Measurements from ENCODE around the gene IL1RAPL1. TPM values are rescaled to one million over a fixed set of nuclear protein-coding genes. Genes with fewer than 3 reads are reported as not detected.

IL1RAPL1 gene
- total and polyA plus RNA-seq, 9 of the 15 experiments (the other 6 are each of a cell fraction or from before 2014, with no cell fraction given), result 0.04 to 0.07 (median 0.04) TPM; not detected in 6

DNA sequence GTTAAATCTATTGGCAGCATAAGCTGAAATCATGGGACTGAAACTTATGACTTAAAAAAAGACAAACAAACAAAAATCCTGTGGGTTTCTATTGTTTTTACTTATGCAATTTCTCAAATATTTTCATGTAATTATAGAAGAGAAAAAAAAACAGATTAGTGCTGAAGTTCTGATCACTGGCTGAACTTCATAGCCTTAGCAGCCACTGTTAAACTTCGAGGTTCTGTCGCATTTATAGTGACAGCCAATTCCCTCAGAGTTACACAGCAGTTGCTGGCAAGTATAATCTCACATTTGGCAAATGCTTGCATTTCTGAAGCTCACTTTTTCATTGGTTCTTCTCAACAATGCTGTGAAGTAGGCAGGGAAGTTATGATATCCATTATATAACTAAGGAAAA, 879.2 kb downstream of the IL1RAPL1 start:
- no peak for ATAC-seq
- Histone ChIP-seq H2AFZ (ENCODE audit: low read depth, low read length) (no peak overlapping the region), H3K9ac (ENCODE audit: insufficient read depth in 1 of 2, low read depth in 2 of 2, low read length in 2 of 2) (no peak overlapping the region), H3K9me1 (ENCODE audit: control insufficient read depth, insufficient read depth, low read length) (no peaks in the 10 kb centered on the region), H3K36me3 (ENCODE audit: control insufficient read depth, insufficient read depth, low read length) (no peaks in the 10 kb centered on the region), H4K20me1 (replicated peaks; ENCODE audit: control insufficient read depth, insufficient read depth, low read length) (no peaks in the 10 kb centered on the region), H3K27ac (ENCODE audit: extremely low read depth, low read depth, low read length) (no peak overlapping the region), H3K79me2 (ENCODE audit: control insufficient read depth, insufficient read depth, low read length) (no peaks in the 10 kb centered on the region), H3K4me3 (no peak overlapping the region), H3K4me2 (ENCODE audit: insufficient read depth, low read length) (no peak overlapping the region), H3K4me1 (replicated peaks in 1 of 2; ENCODE audit: control insufficient read depth in 2 of 2, insufficient read depth in 2 of 2, low read length in 2 of 2) (no peaks in the 10 kb centered on the region), H3K9me3 (replicated peaks; ENCODE audit: control insufficient read depth, insufficient read depth, low read depth, low read length) (no peaks in the 10 kb centered on the region), H3K27me3 (ENCODE audit: control insufficient read depth in 2 of 2, insufficient read depth in 2 of 2, low read length in 2 of 2) (no peaks in the 10 kb centered on the region)
- TF ChIP-seq NCOA1 (IDR thresholded peaks at IDR 0.05; ENCODE audit: low read depth) (no peak), SIRT6 (IDR thresholded peaks at IDR 0.05; ENCODE audit: low read depth, low read length) (no peak), TFAM (CRISPR knock-in tag; conservative IDR thresholded peaks at IDR 0.05) (no peak), SRF (CRISPR knock-in tag; IDR thresholded peaks at IDR 0.05) (no peak)
- TF ChIP-seq, protein P1, sequence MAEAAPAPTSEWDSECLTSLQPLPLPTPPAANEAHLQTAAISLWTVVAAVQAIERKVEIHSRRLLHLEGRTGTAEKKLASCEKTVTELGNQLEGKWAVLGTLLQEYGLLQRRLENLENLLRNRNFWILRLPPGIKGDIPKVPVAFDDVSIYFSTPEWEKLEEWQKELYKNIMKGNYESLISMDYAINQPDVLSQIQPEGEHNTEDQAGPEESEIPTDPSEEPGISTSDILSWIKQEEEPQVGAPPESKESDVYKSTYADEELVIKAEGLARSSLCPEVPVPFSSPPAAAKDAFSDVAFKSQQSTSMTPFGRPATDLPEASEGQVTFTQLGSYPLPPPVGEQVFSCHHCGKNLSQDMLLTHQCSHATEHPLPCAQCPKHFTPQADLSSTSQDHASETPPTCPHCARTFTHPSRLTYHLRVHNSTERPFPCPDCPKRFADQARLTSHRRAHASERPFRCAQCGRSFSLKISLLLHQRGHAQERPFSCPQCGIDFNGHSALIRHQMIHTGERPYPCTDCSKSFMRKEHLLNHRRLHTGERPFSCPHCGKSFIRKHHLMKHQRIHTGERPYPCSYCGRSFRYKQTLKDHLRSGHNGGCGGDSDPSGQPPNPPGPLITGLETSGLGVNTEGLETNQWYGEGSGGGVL (CRISPR knock-in tag; IDR thresholded peaks at IDR 0.05), result no peak
- TF ChIP-seq, protein P2, sequence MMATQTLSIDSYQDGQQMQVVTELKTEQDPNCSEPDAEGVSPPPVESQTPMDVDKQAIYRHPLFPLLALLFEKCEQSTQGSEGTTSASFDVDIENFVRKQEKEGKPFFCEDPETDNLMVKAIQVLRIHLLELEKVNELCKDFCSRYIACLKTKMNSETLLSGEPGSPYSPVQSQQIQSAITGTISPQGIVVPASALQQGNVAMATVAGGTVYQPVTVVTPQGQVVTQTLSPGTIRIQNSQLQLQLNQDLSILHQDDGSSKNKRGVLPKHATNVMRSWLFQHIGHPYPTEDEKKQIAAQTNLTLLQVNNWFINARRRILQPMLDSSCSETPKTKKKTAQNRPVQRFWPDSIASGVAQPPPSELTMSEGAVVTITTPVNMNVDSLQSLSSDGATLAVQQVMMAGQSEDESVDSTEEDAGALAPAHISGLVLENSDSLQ (IDR thresholded peaks at IDR 0.05), result no peak
- ChIA-PET CTCF (ENCODE audit: low intra/inter-chr PET ratio) (no interaction called here), POLR2A (no interaction called here)
- intact Hi-C loops (cut with micrococcal nuclease) (no loop called here), in situ Hi-C loops (cut with MboI) (no loop called here)
- BruUV-seq (replicated peaks), result no TSS peak
- no peak for DNase-seq (ENCODE audit: extremely low read depth in 1 of 4, low spot score in 3 of 4)
- FAIRE-seq, result no peak
- WGBS (ENCODE audit: insufficient coverage, low coverage, missing lambda C conversion rate), result 0% methylated on average over 2 of the region's 2 CpGs

All from K562 (cell line).